ENCODE results near the gene TRNAU1AP. TPM values are rescaled to one million over a fixed set of nuclear protein-coding genes. Genes with fewer than 3 reads are reported as not detected.
"Not testable (repeated sequence)": the region's sequence is repeated elsewhere in the genome, so short reads cannot be mapped to it uniquely, and the experiment has no call there.

The TRNAU1AP gene
- total RNA-seq, 1 donor from 2014 or later = 11.0 TPM

GRCh38 chr1:28580722-28581530, 28.0 kb downstream of the TRNAU1AP start:
- Histone ChIP-seq H3K4me1 (peaks cover 8 to 14% of the 10 kb centered on the region in 2 donors), H3K9me3 (no peaks in the 10 kb centered on the region), H3K27me3 (no peaks in the 10 kb centered on the region), H3K36me3 (peaks cover 32 to 40% of the 10 kb centered on the region in 2 donors), H3K4me3 (peak overlapping the region; percentile 77 to 86), H3K27ac (peak overlapping the region; percentile 91 to 92)
- DNase-seq (ENCODE audit: low spot score in 2 of 2) = no peak
- no peak for TF ChIP-seq CTCF (IDR thresholded peaks at IDR 0.05)
- intact Hi-C loops (cut with DNase I) = loop anchor here (1.0 to 5.0 kb wide), 5 partner anchors 28 to 324 kb away; partner anchors contain the start of genes SESN2, TAF12 and TRNAU1AP

GRCh38 chr1:28581531-28582247, 28.8 kb downstream of the TRNAU1AP start:
- peak; percentile 85 to 97 for DNase-seq (ENCODE audit: low spot score in 2 of 2)
- Histone ChIP-seq H3K4me1 (peaks cover 8 to 14% of the 10 kb centered on the region in 2 donors), H3K27me3 (no peaks in the 10 kb centered on the region), H3K36me3 (peaks cover 28 to 36% of the 10 kb centered on the region in 2 donors), H3K4me3 (peak overlapping the region; percentile 77 to 86), H3K9me3 (no peaks in the 10 kb centered on the region), H3K27ac (peak overlapping the region; percentile 91 to 92)
- intact Hi-C loops (cut with DNase I) = loop anchor here (1.0 to 5.0 kb wide), 5 partner anchors 28 to 324 kb away; partner anchors contain the start of genes SESN2, TAF12 and TRNAU1AP
- TF ChIP-seq CTCF (IDR thresholded peaks at IDR 0.05) = peak in 1 of 3 experiments; percentile 35

GRCh38 chr1:28582248-28582615, 29.3 kb downstream of the TRNAU1AP start:
- H3K4me1 ChIP-seq = peaks cover 8 to 14% of the 10 kb centered on the region in 2 donors
- DNase-seq (ENCODE audit: low spot score in 2 of 2) = no peak
- H3K9me3 ChIP-seq = no peaks in the 10 kb centered on the region
- TF ChIP-seq CTCF (IDR thresholded peaks at IDR 0.05) = no peak
- H3K36me3 ChIP-seq = peaks cover 26 to 31% of the 10 kb centered on the region in 2 donors
- peak overlapping the region; percentile 77 to 86 for H3K4me3 ChIP-seq
- intact Hi-C loops (cut with DNase I) = loop anchor here (5.0 kb wide), 1 partner anchor 325 kb away; the partner anchor contains the start of gene SESN2
- H3K27ac ChIP-seq = peak overlapping the region; percentile 91 to 92
- no peaks in the 10 kb centered on the region for H3K27me3 ChIP-seq

- H3K27ac ChIP-seq; DNase-seq (ENCODE audit: low spot score in 2 of 2); H3K4me3 ChIP-seq; intact Hi-C loops (cut with DNase I); H3K27me3 ChIP-seq; H3K4me1 ChIP-seq; H3K36me3 ChIP-seq; H3K9me3 ChIP-seq: not testable (repeated sequence)
Measured at GRCh38 chr1:28586585-28587391, 33.9 kb downstream of the TRNAU1AP start.

GRCh38 chr1:28591708-28592320, 38.9 kb downstream of the TRNAU1AP start, which contains the start of gene RAB42:
TSS of gene RAB42 (plus strand) at chr1:28592265. CDS start at chr1:28592512, 247 bp downstream.
- intact Hi-C loops (cut with DNase I) = no loop called here
- Histone ChIP-seq H3K36me3 (no peaks in the 10 kb centered on the region), H3K27me3 (no peaks in the 10 kb centered on the region), H3K27ac (no peak within 1 kb of the TSS), H3K9me3 (no peaks in the 10 kb centered on the region), H3K4me3 (peak within 1 kb of the TSS; percentile 68 to 76), H3K4me1 (peaks cover 0 to 6% of the 10 kb centered on the region in 2 donors)
- peak in 1 of 2 donors; percentile 70 for DNase-seq (ENCODE audit: low spot score in 2 of 2)
- no peak for TF ChIP-seq CTCF (IDR thresholded peaks at IDR 0.05)
